ENCODE measurements around the gene FAM187B. TPM values are rescaled to one million over a fixed set of nuclear protein-coding genes. Genes with fewer than 3 reads are reported as not detected.

FAM187B gene
- total and polyA plus RNA-seq, 10 donors = 0.48 to 0.61 (median 0.51) TPM; not detected in 7

DNA sequence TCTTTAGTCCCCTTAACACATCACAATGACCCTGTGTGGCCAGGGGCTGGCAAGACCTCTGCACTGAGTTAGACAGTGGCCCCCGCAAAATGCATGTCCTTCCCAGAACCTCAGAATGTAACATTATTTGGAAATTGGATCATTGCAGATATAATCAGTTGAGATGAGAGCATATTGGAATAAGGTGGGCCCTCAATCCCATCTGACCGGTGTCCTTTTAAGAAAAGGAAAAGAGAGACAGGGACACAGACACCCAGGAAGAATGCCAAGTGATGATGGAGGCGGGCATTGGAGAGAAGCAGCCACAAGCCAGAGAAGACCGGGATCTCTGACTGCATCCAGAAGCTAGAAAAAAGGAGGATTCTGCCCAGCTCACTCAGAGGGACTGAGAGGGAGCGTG lies 1.8 kb downstream of the FAM187B start:
- TF ChIP-seq POLR2AphosphoS5 (IDR thresholded peaks at IDR 0.05) = no peak
- TF ChIP-seq, protein P1, sequence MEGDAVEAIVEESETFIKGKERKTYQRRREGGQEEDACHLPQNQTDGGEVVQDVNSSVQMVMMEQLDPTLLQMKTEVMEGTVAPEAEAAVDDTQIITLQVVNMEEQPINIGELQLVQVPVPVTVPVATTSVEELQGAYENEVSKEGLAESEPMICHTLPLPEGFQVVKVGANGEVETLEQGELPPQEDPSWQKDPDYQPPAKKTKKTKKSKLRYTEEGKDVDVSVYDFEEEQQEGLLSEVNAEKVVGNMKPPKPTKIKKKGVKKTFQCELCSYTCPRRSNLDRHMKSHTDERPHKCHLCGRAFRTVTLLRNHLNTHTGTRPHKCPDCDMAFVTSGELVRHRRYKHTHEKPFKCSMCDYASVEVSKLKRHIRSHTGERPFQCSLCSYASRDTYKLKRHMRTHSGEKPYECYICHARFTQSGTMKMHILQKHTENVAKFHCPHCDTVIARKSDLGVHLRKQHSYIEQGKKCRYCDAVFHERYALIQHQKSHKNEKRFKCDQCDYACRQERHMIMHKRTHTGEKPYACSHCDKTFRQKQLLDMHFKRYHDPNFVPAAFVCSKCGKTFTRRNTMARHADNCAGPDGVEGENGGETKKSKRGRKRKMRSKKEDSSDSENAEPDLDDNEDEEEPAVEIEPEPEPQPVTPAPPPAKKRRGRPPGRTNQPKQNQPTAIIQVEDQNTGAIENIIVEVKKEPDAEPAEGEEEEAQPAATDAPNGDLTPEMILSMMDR (IDR thresholded peaks at IDR 0.05 in 8 of 11, conservative IDR thresholded peaks at IDR 0.05 in 3 of 11) = no peak
- TF ChIP-seq POLR2A (IDR thresholded peaks at IDR 0.05) = no peak
- no peak for DNase-seq
- Histone ChIP-seq H3K4me1 (peaks cover 0 to 16% (median 0%) of the 10 kb centered on the region in 6 donors), H3K27me3 (replicated peaks in 1 of 7) (no peaks in the 10 kb centered on the region), H3K4me3 (no peak overlapping the region), H3K9me3 (no peaks in the 10 kb centered on the region), H3K36me3 (no peaks in the 10 kb centered on the region), H3K27ac (no peak overlapping the region)
- intact Hi-C loops (cut with DNase I; ENCODE audit: low total_unique reads) = no loop called here
- 89 to 96% (median 93%) methylated on average over 5 of the region's 5 CpGs for WGBS, 5 donors

DNA sequence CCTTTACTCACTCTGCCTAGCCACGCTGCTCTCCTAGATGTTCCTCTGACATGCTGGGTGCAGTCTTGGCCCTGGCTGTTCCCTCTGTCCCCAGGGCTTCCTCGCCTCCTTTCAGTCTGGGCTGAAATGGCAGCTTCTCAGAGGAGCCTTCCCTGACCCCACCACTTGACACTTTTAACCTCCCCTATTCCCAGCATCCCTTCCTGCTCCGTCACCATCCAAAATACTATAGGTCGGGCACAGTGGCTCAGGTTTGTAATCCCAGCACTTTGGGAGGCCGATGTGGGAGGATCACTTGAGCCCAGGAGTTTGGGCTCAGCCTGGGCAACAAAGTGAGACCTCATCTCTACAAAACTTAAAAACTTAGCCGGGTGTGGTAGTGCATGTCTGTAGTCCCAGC lies 2.6 kb downstream of the FAM187B start:
- TF ChIP-seq, protein P1 (IDR thresholded peaks at IDR 0.05 in 8 of 11, conservative IDR thresholded peaks at IDR 0.05 in 3 of 11) = no peak
- TF ChIP-seq POLR2A (IDR thresholded peaks at IDR 0.05) (no peak), POLR2AphosphoS5 (IDR thresholded peaks at IDR 0.05) (no peak)
- Histone ChIP-seq H3K27ac (no peak overlapping the region), H3K27me3 (replicated peaks in 1 of 7) (no peaks in the 10 kb centered on the region), H3K4me1 (peaks cover 0 to 16% (median 3%) of the 10 kb centered on the region in 6 donors), H3K36me3 (no peaks in the 10 kb centered on the region), H3K9me3 (no peaks in the 10 kb centered on the region), H3K4me3 (no peak overlapping the region)
- DNase-seq = no peak
- WGBS, 5 donors = 83 to 89% (median 87%) methylated on average over 6 of the region's 6 CpGs
- intact Hi-C loops (cut with DNase I; ENCODE audit: low total_unique reads) = no loop called here

DNA sequence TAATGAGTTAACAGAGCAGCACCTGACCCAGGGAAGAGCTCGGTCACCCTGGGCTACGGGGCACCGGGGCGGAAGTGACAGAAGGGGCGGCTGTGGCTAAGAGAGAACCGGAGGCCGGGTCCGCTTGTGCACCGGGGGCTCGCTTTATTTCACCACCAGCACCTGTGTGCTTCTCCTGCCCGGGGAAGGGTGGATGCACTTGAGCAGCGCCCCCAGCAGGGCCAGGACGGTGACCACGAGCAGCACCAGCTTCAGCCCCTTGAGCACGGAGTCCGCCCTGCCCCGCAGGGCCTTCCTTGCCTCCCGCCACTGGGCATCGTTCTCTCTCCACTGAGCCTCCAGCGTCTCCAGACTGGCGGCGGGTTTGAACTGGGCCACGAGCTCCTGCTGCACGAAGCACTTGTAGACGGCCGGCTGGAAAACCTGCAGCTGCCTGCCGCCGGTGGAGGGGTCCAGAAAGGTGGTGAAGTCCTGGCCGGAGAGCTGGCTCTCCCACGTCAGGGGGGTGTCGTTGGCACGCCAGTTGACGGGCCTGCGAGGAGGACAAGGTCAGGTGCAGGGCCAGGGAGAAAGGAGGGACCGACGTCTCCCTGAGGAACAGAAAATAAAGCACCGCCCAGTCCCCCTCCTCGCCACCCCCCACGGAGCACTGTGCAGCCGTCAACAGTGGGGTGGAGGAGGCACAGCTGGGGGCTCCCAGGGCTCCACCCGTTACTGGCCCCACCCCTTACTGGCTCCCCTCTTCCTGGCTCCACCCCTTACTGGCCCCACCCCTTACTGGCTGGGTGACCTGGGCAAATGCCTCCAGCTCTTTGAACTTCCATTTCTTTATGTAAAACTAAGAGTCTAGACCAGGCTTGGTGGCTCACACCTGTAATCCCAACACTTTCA lies 3.6 kb downstream of the FAM187B start:
- Histone ChIP-seq H3K4me3 (no peak overlapping the region), H3K4me1 (peaks cover 0 to 26% (median 6%) of the 10 kb centered on the region in 6 donors), H3K27ac (no peak overlapping the region), H3K27me3 (replicated peaks in 1 of 7) (no peaks in the 10 kb centered on the region), H3K36me3 (no peaks in the 10 kb centered on the region), H3K9me3 (no peaks in the 10 kb centered on the region)
- DNase-seq = peak; percentile 76
- intact Hi-C loops (cut with DNase I; ENCODE audit: low total_unique reads) = no loop called here
- TF ChIP-seq, protein P1 (IDR thresholded peaks at IDR 0.05 in 8 of 11, conservative IDR thresholded peaks at IDR 0.05 in 3 of 11) = no peak
- TF ChIP-seq POLR2A (IDR thresholded peaks at IDR 0.05) = no peak
- TF ChIP-seq POLR2AphosphoS5 (IDR thresholded peaks at IDR 0.05) = no peak
- WGBS, 5 donors = 73 to 83% (median 77%) methylated on average over 35 to 41 of the region's 41 CpGs

DNA sequence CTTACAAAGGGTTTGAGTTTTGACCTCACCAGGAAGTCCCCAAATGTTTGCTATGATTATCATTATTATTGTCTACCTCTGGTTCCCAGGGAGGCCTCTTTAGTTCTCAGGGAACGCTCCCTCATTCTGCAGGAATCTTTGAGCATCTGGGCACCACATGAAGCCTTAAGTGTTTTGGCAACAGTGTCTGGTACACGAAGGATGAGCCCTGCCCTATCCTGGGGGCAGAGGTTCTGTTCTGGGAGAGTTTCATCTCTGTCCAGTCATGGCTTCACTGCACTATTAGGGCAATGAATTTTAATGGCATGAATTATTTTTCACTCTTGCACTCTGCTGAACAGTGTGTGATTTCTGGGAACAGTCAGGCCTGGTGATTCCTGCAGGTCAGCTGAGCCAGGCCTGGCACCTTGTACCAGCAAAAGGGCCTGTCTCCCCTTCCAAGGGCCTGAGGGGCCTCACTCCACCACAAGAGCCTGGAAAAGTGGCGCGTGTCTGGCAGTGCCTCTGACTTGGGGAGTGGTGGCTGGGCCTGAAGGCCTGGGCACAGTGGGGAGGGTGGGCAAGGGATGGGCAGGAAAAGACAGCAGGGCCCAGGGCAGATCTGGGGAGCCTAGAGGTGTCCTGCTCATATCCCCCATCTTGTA lies 4.6 kb downstream of the FAM187B start:
- no peak for DNase-seq
- intact Hi-C loops (cut with DNase I; ENCODE audit: low total_unique reads) = no loop called here

More for the DNA sequence above, 4.6 kb downstream of the FAM187B start:
- no peaks in the 10 kb centered on the region for H3K36me3 ChIP-seq
- H3K27me3 ChIP-seq (replicated peaks in 1 of 7) = no peaks in the 10 kb centered on the region
- 82 to 87% (median 84%) methylated on average over 4 of the region's 4 CpGs for WGBS, 5 donors
- H3K4me3 ChIP-seq = no peak overlapping the region
- peaks cover 0 to 6% (median 1%) of the 10 kb centered on the region in 8 donors for H3K9me3 ChIP-seq
- H3K4me1 ChIP-seq = peaks cover 0 to 30% (median 6%) of the 10 kb centered on the region in 6 donors
- H3K27ac ChIP-seq = no peak overlapping the region
- TF ChIP-seq, protein P1 (IDR thresholded peaks at IDR 0.05 in 8 of 11, conservative IDR thresholded peaks at IDR 0.05 in 3 of 11) = no peak
- TF ChIP-seq POLR2A (IDR thresholded peaks at IDR 0.05) (no peak), POLR2AphosphoS5 (IDR thresholded peaks at IDR 0.05) (no peak)

Data from spleen (tissue), 11 donors.